Retinal pigment epithelial cell (primary cell): ENCODE data around the gene ZFYVE28.

Source experiments
- DNase-seq: peaks from one replicate; pipeline ENCODE4 v3.0.0-alpha.2; 2010; ENCODE audit warnings: low read depth
- H3K4me3 ChIP-seq: 2 replicates; pipeline ENCODE4 v1.5.1; 2011; ENCODE audit warnings: mild to moderate bottlenecking, low read length, control low read depth, moderate library complexity
- TF ChIP-seq, protein P1 (sequence below): conservative IDR thresholded peaks from 2 replicates; pipeline ENCODE4 v1.5.1; 2011; ENCODE audit warnings: low read depth, low read length, control low read depth, inconsistent platforms

ZFYVE28 gene

DNA sequence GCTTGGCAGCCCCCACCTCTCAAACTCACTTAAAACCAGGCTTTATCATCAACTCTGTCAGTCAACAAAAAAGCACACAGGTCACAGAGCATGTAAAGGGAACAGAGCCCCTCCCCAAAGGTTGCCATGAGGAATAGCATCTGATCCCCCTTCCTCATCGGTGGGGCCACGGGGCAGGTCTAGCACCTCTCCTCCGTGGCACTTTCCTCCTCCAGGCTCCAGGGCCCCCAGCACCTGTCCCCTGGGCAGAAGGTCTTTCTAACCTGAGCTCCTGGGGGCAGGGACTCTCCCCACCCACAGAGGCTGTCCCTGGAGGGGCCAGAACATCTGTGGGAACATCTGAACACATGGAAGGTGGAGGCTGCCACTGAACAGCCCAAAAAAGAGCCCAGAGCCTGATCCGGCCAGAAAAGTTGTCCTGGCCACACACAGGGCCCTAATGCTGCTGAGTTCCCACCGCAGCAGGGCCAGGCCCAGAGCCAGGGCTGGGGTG lies 65.7 kb downstream of the ZFYVE28 start:
- no peak for DNase-seq
- TF ChIP-seq, protein P1, sequence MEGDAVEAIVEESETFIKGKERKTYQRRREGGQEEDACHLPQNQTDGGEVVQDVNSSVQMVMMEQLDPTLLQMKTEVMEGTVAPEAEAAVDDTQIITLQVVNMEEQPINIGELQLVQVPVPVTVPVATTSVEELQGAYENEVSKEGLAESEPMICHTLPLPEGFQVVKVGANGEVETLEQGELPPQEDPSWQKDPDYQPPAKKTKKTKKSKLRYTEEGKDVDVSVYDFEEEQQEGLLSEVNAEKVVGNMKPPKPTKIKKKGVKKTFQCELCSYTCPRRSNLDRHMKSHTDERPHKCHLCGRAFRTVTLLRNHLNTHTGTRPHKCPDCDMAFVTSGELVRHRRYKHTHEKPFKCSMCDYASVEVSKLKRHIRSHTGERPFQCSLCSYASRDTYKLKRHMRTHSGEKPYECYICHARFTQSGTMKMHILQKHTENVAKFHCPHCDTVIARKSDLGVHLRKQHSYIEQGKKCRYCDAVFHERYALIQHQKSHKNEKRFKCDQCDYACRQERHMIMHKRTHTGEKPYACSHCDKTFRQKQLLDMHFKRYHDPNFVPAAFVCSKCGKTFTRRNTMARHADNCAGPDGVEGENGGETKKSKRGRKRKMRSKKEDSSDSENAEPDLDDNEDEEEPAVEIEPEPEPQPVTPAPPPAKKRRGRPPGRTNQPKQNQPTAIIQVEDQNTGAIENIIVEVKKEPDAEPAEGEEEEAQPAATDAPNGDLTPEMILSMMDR = no peak
- H3K4me3 ChIP-seq = no peak overlapping the region

DNA sequence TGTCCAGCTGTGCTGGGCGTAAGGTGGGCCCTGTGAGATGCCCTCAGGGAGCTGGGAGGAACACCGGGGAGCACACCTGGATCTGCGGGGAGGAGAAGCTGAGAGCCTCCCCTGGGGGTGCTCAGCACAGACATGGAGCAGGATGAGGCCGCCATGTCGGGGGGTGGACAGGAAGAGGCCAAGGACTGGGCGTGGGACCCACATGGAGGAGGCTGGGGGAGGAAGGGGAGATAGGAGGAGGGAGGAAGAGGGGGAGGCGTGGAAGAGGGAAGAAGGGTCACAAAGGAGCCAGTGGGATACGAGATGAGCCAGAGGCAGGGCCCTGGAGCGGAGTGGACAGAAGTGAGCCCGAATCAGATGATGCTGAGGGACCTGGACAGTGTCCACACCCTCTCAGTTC lies 66.3 kb downstream of the ZFYVE28 start:
- TF ChIP-seq, protein P1 = no peak
- no peak for DNase-seq
- H3K4me3 ChIP-seq = no peak overlapping the region

DNA sequence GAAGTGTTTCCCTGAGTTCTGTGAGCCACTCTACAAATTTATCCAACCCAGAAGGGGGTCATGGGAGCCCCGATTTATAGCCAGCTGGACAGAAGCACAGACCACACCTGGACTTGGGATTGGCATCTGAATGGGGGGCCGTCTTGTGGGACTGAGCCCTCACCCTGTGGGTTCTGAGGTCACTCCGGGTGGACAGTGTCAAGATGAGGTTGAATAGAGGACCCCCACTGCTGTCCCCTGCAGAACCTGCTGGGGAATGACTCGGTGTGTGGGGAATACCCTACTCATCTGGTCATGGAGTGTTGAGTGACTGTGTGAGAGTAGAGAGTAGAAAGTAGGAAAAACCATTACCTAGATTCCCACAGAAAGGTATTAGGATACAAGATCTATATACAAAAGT lies 67.5 kb downstream of the ZFYVE28 start:
- no peak for DNase-seq
- H3K4me3 ChIP-seq = no peak overlapping the region
- TF ChIP-seq, protein P1 = no peak

DNA sequence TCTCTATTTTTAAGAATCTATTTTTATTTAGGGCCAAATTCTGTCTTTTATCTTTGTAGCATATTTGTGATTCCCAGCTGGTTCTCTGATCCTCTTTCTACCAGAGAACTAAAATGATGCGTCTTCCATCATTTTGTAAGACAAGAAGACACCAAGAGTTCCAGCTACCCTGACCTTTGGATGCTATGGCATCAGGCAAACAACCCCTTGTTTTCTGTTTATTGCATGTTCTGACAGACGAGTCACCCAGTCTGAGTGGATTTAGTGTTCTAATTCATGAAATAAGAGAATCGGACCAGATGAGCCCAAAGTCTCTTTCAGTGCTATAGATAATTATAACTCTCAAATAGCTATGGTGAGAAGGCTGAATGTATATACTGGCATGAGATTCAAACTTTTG lies 69.7 kb downstream of the ZFYVE28 start:
- DNase-seq = no peak
- TF ChIP-seq, protein P1 = no peak

DNA sequence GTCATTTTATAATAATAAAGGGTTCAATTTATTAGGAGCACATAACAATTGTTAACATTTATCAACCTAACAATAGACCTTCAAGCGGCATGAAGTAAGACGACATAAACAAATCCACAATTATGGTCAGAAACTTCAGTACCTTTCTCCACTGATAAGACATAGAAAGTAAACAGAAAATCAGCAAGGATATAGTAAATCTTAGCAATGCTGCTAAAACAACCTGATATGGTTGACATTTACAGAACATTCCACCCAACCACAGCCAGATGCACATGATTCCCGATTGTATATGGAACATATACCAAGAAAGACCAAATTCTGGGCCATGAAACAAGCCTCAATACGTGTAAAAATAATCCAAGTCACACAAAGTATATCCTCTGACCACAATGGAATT lies 71.3 kb downstream of the ZFYVE28 start:
- no peak for DNase-seq
- TF ChIP-seq, protein P1 = no peak
- no peak overlapping the region for H3K4me3 ChIP-seq

More for the DNA sequence above, 69.7 kb downstream of the ZFYVE28 start:
- no peak overlapping the region for H3K4me3 ChIP-seq

DNA sequence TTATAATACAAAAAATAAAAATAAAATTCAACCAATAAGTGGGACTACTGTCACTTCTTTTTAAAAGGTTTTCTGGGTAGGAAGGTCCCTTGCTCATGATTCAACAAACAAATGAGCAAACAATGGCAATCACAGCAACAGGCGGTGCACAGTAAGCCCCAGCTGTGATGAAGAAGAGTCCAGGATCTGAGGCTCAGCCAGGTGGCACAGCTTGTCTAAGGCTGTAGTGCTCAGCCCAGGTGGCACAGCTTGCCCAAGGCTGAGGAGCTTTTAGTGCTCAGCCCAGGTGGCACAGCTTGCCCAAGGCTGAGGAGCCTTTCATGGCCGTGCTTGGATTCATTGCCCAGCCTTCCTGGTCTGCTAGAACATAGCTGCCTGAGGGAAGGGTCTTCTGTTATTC lies 75.0 kb downstream of the ZFYVE28 start:
- DNase-seq = no peak
- no peak overlapping the region for H3K4me3 ChIP-seq
- TF ChIP-seq, protein P1 = no peak

DNA sequence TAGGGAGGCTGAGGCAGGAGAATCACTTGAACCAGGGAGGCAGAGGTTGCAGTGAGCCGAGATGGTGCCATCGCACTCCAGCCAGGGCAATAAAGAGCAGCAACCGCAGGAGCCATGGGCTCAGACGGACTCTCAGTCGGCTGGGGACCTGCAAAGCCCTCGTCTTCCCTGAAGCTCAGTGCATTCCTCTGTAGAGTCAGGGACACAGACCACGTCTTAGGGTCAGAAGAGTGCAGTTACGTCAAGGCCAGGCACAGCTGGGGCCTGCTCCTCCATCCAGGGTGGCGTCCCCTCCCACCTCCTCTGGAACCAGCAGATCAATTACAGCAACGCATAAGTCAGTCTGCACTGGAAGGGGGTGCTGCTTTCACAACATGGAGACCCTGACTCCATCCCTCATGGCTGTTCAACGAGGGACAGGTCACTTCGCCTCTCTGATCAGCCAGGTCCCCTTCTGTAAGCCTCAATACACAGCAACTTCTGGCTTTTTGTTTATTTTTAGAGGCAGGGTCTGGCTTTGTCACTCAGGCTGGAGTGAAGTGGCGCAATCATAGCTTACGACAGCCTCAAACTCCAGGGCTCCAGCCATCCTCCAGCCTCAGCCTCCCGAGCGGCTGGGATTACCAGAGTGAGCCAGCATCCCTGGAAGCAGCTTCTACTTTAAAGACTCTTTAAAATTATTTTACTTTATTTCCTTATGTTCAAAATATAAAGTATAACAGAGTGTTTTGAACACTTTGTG lies 76.4 kb downstream of the ZFYVE28 start:
- TF ChIP-seq, protein P1 = no peak
- no peak for DNase-seq
- no peak overlapping the region for H3K4me3 ChIP-seq
